ENCODE data around the gene ORC4. TPM values are rescaled to one million over a fixed set of nuclear protein-coding genes. Genes with fewer than 3 reads are reported as not detected.

The ORC4 gene
- total and polyA plus RNA-seq, 2 of the 8 experiments (the other 6 are each of a cell fraction or from before 2014, with no cell fraction given): 22.7 to 63.7 TPM

DNA sequence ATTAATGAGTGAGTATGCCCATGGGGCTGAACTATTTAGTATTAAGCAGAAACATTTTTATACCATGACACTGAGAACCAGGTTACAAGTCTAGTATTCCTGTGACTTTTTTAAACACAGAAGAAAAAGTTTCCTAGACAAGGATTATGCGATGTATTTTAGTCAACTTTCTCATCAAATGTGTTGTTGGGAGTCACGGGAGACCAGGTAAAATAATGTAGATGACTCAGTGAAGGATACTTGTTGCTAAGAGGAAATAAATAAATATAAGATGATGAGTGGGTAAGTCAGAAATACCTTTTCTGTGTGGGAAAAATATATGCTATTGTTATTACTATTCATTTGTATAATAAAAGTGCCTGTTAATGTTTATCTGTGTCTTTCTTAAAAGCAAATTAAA lies 23.8 kb upstream of the ORC4 start:
- no peaks in the 10 kb centered on the region for H3K23me2 ChIP-seq (ENCODE audit: low read depth, low read length)
- H2AFZ ChIP-seq (ENCODE audit: low read length): no peak overlapping the region
- peaks cover 0 to 4% of the 10 kb centered on the region in 2 experiments; a peak in 1 of 4 replicates for H3K79me2 ChIP-seq (ENCODE audit: control insufficient read depth in 1 of 2, insufficient read depth in 2 of 2, low read length in 2 of 2)
- H3K23ac ChIP-seq (ENCODE audit: insufficient read length): no peak overlapping the region
- H3K27me3 ChIP-seq (replicated peaks in 1 of 4; ENCODE audit: control insufficient read depth in 3 of 4, extremely low read depth in 1 of 4, insufficient read depth in 3 of 4, low read length in 3 of 4): no peaks in the 10 kb centered on the region
- ChIA-PET POLR2A (ENCODE audit: partially characterized antibody) (interaction anchor here (1.2 kb wide), 1 partner anchor 24 kb away, joined by 3 read pairs; the partner anchor contains the start of genes MBD5 and ORC4), CTCF (ENCODE audit: partially characterized antibody) (interaction anchor here (1.5 kb wide), 1 partner anchor 11 kb away, joined by 3 read pairs; no protein-coding TSS in a partner anchor)
- no peak overlapping the region for H3K4me2 ChIP-seq (ENCODE audit: insufficient read depth in 1 of 2, low read depth in 2 of 2, low read length in 2 of 2)
- no peaks in the 10 kb centered on the region for H4K20me1 ChIP-seq (replicated peaks in 1 of 2; ENCODE audit: control insufficient read depth in 1 of 2, insufficient read depth in 2 of 2, low read length in 2 of 2)
- H3K36me3 ChIP-seq (ENCODE audit: control insufficient read depth in 2 of 4, insufficient read depth in 4 of 4, low read length in 3 of 4): no peaks in the 10 kb centered on the region
- H3K79me1 ChIP-seq (ENCODE audit: low read depth, low read length): no peaks in the 10 kb centered on the region
- FAIRE-seq (no peak), DNase-seq (ENCODE audit: low read depth in 1 of 2, low spot score in 2 of 2) (no peak)
- H2BK15ac ChIP-seq (ENCODE audit: low read length): no peak overlapping the region
- TF ChIP-seq BCL11A (IDR thresholded peaks at IDR 0.05; ENCODE audit: low read depth in 2 of 2, low read length in 2 of 2) (no peak), KDM1A (IDR thresholded peaks at IDR 0.05; ENCODE audit: borderline replicate concordance, low read length) (no peak), KDM5A (IDR thresholded peaks at IDR 0.05; ENCODE audit: low read length) (no peak), SUZ12 (IDR thresholded peaks at IDR 0.05; ENCODE audit: low read length) (no peak), TAF7 (optimal IDR thresholded peaks at IDR 0.05; ENCODE audit: borderline replicate concordance, low read depth, low read length) (no peak), GTF2F1 (IDR thresholded peaks at IDR 0.05; ENCODE audit: borderline replicate concordance, low read depth, low read length) (no peak), EP300 (IDR thresholded peaks at IDR 0.05; ENCODE audit: borderline replicate concordance in 1 of 2, low read depth in 2 of 2, low read length in 2 of 2) (no peak), RBBP5 (IDR thresholded peaks at IDR 0.05; ENCODE audit: borderline replicate concordance, low read depth, low read length) (no peak), CEBPB (IDR thresholded peaks at IDR 0.05; ENCODE audit: low read depth, low read length) (no peak), RNF2 (IDR thresholded peaks at IDR 0.05; ENCODE audit: borderline replicate concordance, low read depth, low read length, missing control alignments, poor library complexity, severe bottlenecking) (no peak), CHD2 (IDR thresholded peaks at IDR 0.05; ENCODE audit: low read length) (no peak), POLR2A (IDR thresholded peaks at IDR 0.05; ENCODE audit: control extremely low read depth in 1 of 2, low read depth in 2 of 2, low read length in 2 of 2) (no peak), BACH1 (IDR thresholded peaks at IDR 0.05; ENCODE audit: low read length) (no peak)
- no peak overlapping the region for H4K5ac ChIP-seq (ENCODE audit: insufficient read length, low read depth, low read length)
- H3K9ac ChIP-seq (replicated peaks in 1 of 4; ENCODE audit: extremely low read depth in 1 of 4, low read depth in 3 of 4, low read length in 3 of 4): no peak overlapping the region
- H4K91ac ChIP-seq (replicated peaks; ENCODE audit: insufficient read length, low read length): no peak overlapping the region
- no peak overlapping the region for H3K56ac ChIP-seq (replicated peaks; ENCODE audit: insufficient read length, low read depth, low read length)
- no peak overlapping the region for H2BK20ac ChIP-seq (ENCODE audit: low read length)
- H3K18ac ChIP-seq (ENCODE audit: extremely low read depth, low read length): no peak overlapping the region
- no peak overlapping the region for H3K4ac ChIP-seq (replicated peaks; ENCODE audit: insufficient read length, low read depth, low read length)
- no peaks in the 10 kb centered on the region for H3K9me3 ChIP-seq (ENCODE audit: insufficient read depth in 2 of 2, low read depth in 1 of 2, low read length in 1 of 2)
- no peak overlapping the region for H3K14ac ChIP-seq (ENCODE audit: insufficient read length)
- no peak overlapping the region for H4K8ac ChIP-seq (ENCODE audit: extremely low read depth, insufficient read depth, low read length)
- H2BK120ac ChIP-seq (replicated peaks; ENCODE audit: low read depth, low read length): no peak overlapping the region
- no peak overlapping the region for H2BK12ac ChIP-seq (ENCODE audit: low read depth, low read length)
- no peak overlapping the region for H2AK5ac ChIP-seq (ENCODE audit: low read depth, low read length)
- no peak overlapping the region for H3K4me3 ChIP-seq (ENCODE audit: extremely low read depth in 1 of 4, insufficient read depth in 2 of 4, low read depth in 3 of 4, low read length in 4 of 4)
- no peak overlapping the region for H2BK5ac ChIP-seq (ENCODE audit: low read depth, low read length)
- H3K27ac ChIP-seq (ENCODE audit: low read depth, low read length): no peak overlapping the region
- WGBS, 2 experiments (ENCODE audit: extremely low coverage in 1 of 2, insufficient coverage in 1 of 2, insufficient read length in 1 of 2, insufficient replicate concordance in 2 of 2, low coverage in 1 of 2, low lambda C conversion rate in 2 of 2, missing lambda C conversion rate in 1 of 2): 93% methylated on average over 2 of the region's 2 CpGs; no CpG with 5 or more reads in 1 of the 2 experiments
- H3K4me1 ChIP-seq (replicated peaks in 1 of 4; ENCODE audit: control insufficient read depth in 3 of 4, insufficient read depth in 4 of 4, low read length in 3 of 4): peaks cover 0 to 2% (median 0%) of the 10 kb centered on the region in 4 experiments; a peak in 2 of 7 replicates

All from H1 (cell line).